CD4-positive, alpha-beta T cell (primary cell): ENCODE data around the gene TACO1. TPM values are rescaled to one million over a fixed set of nuclear protein-coding genes. Genes with fewer than 3 reads are reported as not detected.

Experiments used
- ATAC-seq: fragments of 200-7000 bp; cut with Tn5 transposase; one replicate; pipeline ENCODE4 v1.10.0; 2022; ENCODE audit warnings: mild to moderate bottlenecking; ENCODE audit not compliant: poor library complexity
- CTCF ChIA-PET: fragments of 350-600 bp; sonication (Branson Sonifier 250); formaldehyde crosslinking; loops from one replicate; lab custom pipeline; 2021; ENCODE audit warnings: antibody characterized with exemption, inconsistent platforms; lab: Charles Lee
- POLR2A ChIA-PET: fragments of 350-600 bp; sonication (Branson Sonifier 250); formaldehyde crosslinking; loops from one replicate; lab custom pipeline; 2021; ENCODE audit warnings: antibody characterized with exemption, inconsistent platforms; lab: Charles Lee
- DNase-seq, 14 experiments: peaks; one replicate each; pipeline ENCODE4 v3.0.0-alpha.2; 2013 to 2020; ENCODE audit warnings: mixed read lengths in 2 of 14
- H3K27ac ChIP-seq, 2 donors: one replicate each; pipeline versions ENCODE4 v1.5.1 to v1.7.0; 2013; ENCODE audit warnings: low read length in 2 of 2, low read depth in 1 of 2, mild to moderate bottlenecking in 1 of 2
- H3K27me3 ChIP-seq, 2 experiments: 1 replicate in 1 of 2; 2 replicates in 1 of 2; pipeline versions ENCODE4 v1.6.1 to v1.7.0; 2013; ENCODE audit warnings: low read length in 2 of 2, control low read depth in 1 of 2, mild to moderate bottlenecking in 1 of 2, moderate library complexity in 1 of 2; ENCODE audit not compliant: insufficient read depth in 2 of 2, control insufficient read depth in 1 of 2
- H3K36me3 ChIP-seq: one replicate; pipeline ENCODE4 v1.6.1; 2013; ENCODE audit warnings: low read length, control low read depth; ENCODE audit not compliant: insufficient read depth
- H3K4me1 ChIP-seq: one replicate; pipeline ENCODE4 v1.6.1; 2013; ENCODE audit warnings: low read length, control low read depth; ENCODE audit not compliant: insufficient read depth
- H3K4me3 ChIP-seq: one replicate; pipeline ENCODE4 v1.5.1; 2013; ENCODE audit warnings: mild to moderate bottlenecking, low read length, moderate library complexity
- H3K9me3 ChIP-seq, 2 experiments: 1 replicate in 1 of 2; 2 replicates in 1 of 2; pipeline versions ENCODE4 v1.6.1 to v1.7.0; 2013; ENCODE audit warnings: low read length in 2 of 2, mild to moderate bottlenecking in 2 of 2, control low read depth in 1 of 2, moderate library complexity in 1 of 2; ENCODE audit not compliant: control insufficient read depth in 1 of 2, insufficient read depth in 1 of 2
- H3K27ac Mint-ChIP-seq: one replicate; pipeline ENCODE4 v1.8.0; 2020; ENCODE audit warnings: mixed read lengths
- H3K27me3 Mint-ChIP-seq: one replicate; pipeline ENCODE4 v1.8.0; 2021; ENCODE audit warnings: mixed read lengths
- H3K36me3 Mint-ChIP-seq: one replicate; pipeline ENCODE4 v1.8.0; 2021; ENCODE audit warnings: low read depth, mixed read lengths
- H3K4me1 Mint-ChIP-seq: one replicate; pipeline ENCODE4 v1.8.0; 2021; ENCODE audit warnings: low read depth, mixed read lengths
- H3K4me3 Mint-ChIP-seq: one replicate; pipeline ENCODE4 v1.8.0; 2020; ENCODE audit warnings: mild to moderate bottlenecking, mixed read lengths
- H3K9me3 Mint-ChIP-seq: one replicate; pipeline ENCODE4 v1.8.0; 2020; ENCODE audit warnings: mixed read lengths
- CTCF ChIP-seq: fragments of 200-600 bp; IDR thresholded peaks from one replicate; pipeline ENCODE4 v1.8.0; 2022; ENCODE audit warnings: antibody characterized with exemption, mild to moderate bottlenecking
- intact Hi-C, 2 experiments: fragments of 100-400 bp; cut with DNase I in 1 of 2; cut with micrococcal nuclease in 1 of 2; formaldehyde crosslinking; loops; one replicate each; pipeline versions ENCODE4 v1.15.1 to v1.9.0; 2023 to 2025; cut with DNase I, micrococcal nuclease
- total RNA-seq, 174 experiments: library from RNA in 2 of 174; stranded (reverse) in 2 of 174; gene quantifications; one replicate each; pipeline ENCODE4 v1.2.3 and lab custom pipeline; 2021 to 2026

The TACO1 gene
- total RNA-seq, 2 experiments from 2014 or later = 11.3 to 13.2 TPM

DNA sequence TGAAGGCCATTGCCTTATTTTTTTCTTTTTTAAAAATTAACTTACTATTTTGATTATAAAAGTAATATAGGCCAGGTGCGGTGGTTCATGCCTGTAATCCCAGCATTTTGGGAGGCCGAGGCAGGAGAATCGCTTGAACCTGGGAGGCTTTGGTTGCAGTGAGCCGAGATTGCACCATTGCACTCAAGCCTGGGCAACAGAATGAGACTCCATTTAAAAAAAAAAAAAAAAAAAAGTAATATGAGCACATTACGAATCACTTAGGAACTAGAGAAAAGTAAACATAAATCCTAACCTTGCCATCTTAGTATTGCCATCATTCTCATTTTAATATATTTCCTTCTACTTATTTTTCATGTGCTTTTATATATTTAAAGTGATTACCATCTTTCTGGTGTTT, 12.9 kb upstream of the TACO1 start:
- Mint-ChIP-seq H3K27me3 (no peaks in the 10 kb centered on the region), H3K4me1 (peaks cover 24% of the 10 kb centered on the region), H3K9me3 (no peaks in the 10 kb centered on the region), H3K4me3 (no peak overlapping the region), H3K36me3 (peaks cover 82% of the 10 kb centered on the region), H3K27ac (no peak overlapping the region)
- H3K9me3 ChIP-seq = no peaks in the 10 kb centered on the region
- ChIA-PET CTCF (no interaction called here), POLR2A (interaction anchor here (0.6 kb wide), 1 partner anchor 32 kb away, joined by 4 read pairs; no protein-coding TSS in a partner anchor)
- no peak for DNase-seq
- peaks cover 18% of the 10 kb centered on the region for H3K4me1 ChIP-seq
- no peak overlapping the region for H3K27ac ChIP-seq
- H3K4me3 ChIP-seq = no peak overlapping the region
- H3K36me3 ChIP-seq = peaks cover 82% of the 10 kb centered on the region
- H3K27me3 ChIP-seq = no peaks in the 10 kb centered on the region
- no peak for ATAC-seq
- no peak for TF ChIP-seq CTCF
- intact Hi-C loops = no loop called here

- Histone ChIP-seq H3K4me3 (no peak overlapping the region), H3K36me3 (peaks cover 78% of the 10 kb centered on the region), H3K27me3 (no peaks in the 10 kb centered on the region), H3K4me1 (peaks cover 18% of the 10 kb centered on the region), H3K27ac (no peak overlapping the region), H3K9me3 (no peaks in the 10 kb centered on the region)
- intact Hi-C loops = no loop called here
- TF ChIP-seq CTCF = no peak
- no peak overlapping the region for H3K4me3 Mint-ChIP-seq
- no peaks in the 10 kb centered on the region for H3K27me3 Mint-ChIP-seq
- H3K4me1 Mint-ChIP-seq = peaks cover 16% of the 10 kb centered on the region
- H3K27ac Mint-ChIP-seq = peak overlapping the region; percentile 44
- POLR2A ChIA-PET = no interaction called here
- H3K9me3 Mint-ChIP-seq = no peaks in the 10 kb centered on the region
- CTCF ChIA-PET = no interaction called here
- DNase-seq (no peak), ATAC-seq (no peak)
- H3K36me3 Mint-ChIP-seq = peaks cover 75% of the 10 kb centered on the region
Observed at GRCh38 chr17:63588797-63589196, 11.9 kb upstream of the TACO1 start.

DNA sequence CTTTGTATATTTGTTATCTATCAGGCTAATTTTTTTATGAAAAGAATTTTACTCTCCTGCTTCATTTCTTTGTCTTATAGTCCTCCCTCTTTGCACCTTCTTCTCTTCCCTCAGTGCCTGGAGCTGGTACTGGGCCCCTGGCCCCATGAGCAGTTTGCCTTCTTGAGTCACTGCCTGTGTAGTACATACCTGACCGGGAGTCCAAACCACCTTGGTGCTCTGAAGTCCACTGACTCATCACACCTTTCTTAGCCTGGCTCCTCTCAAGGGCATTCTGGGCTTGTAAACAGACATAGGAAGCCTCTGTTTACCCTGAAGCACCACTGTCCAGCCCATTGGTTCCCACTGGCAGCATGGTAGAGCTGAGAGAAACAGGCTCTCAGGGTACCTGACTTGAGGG, 11.0 kb upstream of the TACO1 start:
- intact Hi-C loops = no loop called here
- ChIA-PET POLR2A (interaction anchor here (0.6 kb wide), 1 partner anchor 260 kb away, joined by 3 read pairs; no protein-coding TSS in a partner anchor), CTCF (no interaction called here)
- Histone ChIP-seq H3K4me3 (no peak overlapping the region), H3K27me3 (no peaks in the 10 kb centered on the region), H3K9me3 (no peaks in the 10 kb centered on the region), H3K4me1 (peaks cover 12% of the 10 kb centered on the region), H3K36me3 (peaks cover 78% of the 10 kb centered on the region), H3K27ac (no peak overlapping the region)
- Mint-ChIP-seq H3K36me3 (peaks cover 70% of the 10 kb centered on the region), H3K4me1 (peaks cover 15% of the 10 kb centered on the region), H3K4me3 (no peak overlapping the region), H3K27ac (no peak overlapping the region), H3K9me3 (no peaks in the 10 kb centered on the region), H3K27me3 (no peaks in the 10 kb centered on the region)
- no peak for ATAC-seq
- no peak for DNase-seq
- no peak for TF ChIP-seq CTCF
